ENCODE measurements around the gene CLEC20A.

Gene CLEC20A

DNA sequence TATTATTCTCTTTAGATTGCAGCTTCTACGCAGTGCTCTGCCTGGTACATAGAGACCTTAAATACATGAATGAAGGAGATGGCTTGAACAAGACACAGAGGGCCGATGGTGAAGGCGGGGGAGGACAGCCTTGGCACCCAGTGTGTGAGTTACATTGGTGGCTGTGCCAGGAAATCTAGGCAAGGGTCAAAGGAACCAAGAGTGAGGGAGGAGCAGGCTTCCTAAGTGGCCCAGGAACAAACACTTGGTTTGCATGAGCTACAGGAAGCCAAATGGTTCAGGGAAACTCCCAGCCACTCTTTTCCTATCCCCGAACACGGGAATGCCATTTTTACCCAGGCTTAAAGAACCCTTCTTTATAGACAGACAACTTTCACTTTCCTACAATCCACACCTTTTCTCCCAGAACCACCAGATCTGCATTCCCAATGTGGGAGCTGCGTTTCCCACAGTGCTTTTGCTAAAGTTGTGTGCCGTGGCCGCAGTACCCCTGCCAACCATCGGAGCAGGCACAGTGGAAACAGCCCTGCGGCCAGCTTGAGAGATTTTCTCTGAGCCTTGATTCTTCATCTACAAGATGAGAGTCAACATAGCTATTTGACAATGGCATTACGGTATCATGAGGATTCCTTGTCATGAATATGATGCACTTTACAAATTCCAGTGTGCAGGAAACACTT is 3.5 kb upstream of the CLEC20A start:
- TF ChIP-seq POLR2AphosphoS5 (IDR thresholded peaks at IDR 0.05; ENCODE audit: borderline replicate concordance, low read depth, low read length): no peak
- no peak for TF ChIP-seq EZH2 (IDR thresholded peaks at IDR 0.05)
- TF ChIP-seq FOXP2 (optimal IDR thresholded peaks at IDR 0.05; ENCODE audit: control extremely low read depth, extremely low read length, insufficient read depth): no peak

DNA sequence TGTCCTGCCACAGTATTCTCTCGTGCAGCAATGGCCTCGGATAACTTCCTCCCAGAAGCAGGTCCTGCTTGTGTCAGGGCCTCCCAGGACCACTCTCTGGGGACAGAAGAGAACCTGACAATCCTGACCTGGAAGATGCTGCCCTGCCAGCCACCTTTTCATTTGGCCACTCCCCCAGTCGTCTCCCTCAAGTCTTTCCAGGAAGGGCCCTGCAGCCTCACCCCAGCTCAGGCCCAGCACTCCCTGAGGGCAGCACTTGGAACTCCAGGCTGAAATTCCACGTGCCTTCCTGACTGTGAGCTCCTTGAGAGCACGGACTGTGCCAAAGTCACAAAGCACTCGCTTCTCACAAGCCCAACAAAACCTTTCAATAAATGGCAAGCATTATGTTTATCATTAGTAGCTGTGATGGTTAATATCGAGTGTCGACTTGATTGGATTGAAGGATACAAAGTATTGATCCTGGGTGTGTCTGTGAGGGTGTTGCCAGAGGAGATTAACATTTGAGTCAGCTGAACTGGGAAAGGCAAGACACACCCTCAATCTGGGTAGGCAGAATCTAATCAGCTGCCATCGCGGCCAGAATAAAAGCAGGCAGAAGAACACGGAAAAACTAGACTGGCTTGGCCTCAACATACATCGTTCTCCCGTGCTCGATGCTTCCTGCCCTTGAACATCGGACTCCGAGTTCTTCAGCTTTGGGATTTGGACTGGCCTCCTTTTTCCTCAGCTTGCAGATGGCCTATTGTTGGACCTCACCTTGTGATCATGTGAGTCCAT is 2.3 kb upstream of the CLEC20A start:
- Histone ChIP-seq H3K36me3 (ENCODE audit: insufficient read depth, low read length) (no peaks in the 10 kb centered on the region), H3K27ac (no peak overlapping the region), H3K9me3 (ENCODE audit: low read depth, low read length) (no peaks in the 10 kb centered on the region), H3K9ac (ENCODE audit: insufficient read length) (no peak overlapping the region), H3K4me3 (no peak overlapping the region)
- no peak for DNase-seq (ENCODE audit: low read depth, low spot score)
- TF ChIP-seq POLR2AphosphoS5 (IDR thresholded peaks at IDR 0.05; ENCODE audit: borderline replicate concordance, low read depth, low read length): no peak
- no peak for TF ChIP-seq EZH2 (IDR thresholded peaks at IDR 0.05)
- no peak for TF ChIP-seq FOXP2 (optimal IDR thresholded peaks at IDR 0.05; ENCODE audit: control extremely low read depth, extremely low read length, insufficient read depth)

More for the DNA sequence above, 3.5 kb upstream of the CLEC20A start:
- DNase-seq (ENCODE audit: low read depth, low spot score): no peak
- H3K27ac ChIP-seq: no peak overlapping the region
- H3K9me3 ChIP-seq (ENCODE audit: low read depth, low read length): no peaks in the 10 kb centered on the region
- no peaks in the 10 kb centered on the region for H3K36me3 ChIP-seq (ENCODE audit: insufficient read depth, low read length)
- H3K9ac ChIP-seq (ENCODE audit: insufficient read length): no peak overlapping the region
- no peak overlapping the region for H3K4me3 ChIP-seq

DNA sequence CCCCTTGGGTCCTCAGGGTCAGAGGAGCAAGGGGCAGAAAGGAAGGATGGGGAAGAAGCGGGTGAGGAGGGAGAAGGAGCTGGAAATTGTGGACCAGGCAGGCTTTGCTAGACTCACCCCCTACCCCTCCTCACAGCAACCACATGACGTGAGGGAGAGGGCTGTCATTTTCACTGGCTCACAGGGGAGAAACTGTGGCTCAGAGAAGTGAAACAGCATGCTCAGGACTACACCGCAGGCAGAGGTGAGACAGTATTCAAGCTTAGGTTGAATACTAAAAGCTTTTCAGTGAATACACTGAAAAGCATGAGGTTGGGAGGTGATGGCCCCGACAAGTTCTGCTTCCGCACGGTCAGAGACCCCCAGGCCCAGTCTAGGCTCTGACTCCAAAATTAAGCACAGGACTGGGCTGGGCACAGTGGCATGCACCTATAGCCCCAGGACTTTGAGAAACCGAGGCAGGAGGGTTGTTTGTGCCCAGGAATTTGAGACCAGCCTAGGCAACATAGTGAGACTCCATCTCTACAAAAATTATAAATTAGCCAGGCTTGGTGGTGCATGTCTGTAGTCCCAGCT is 1.2 kb upstream of the CLEC20A start:
- Histone ChIP-seq H3K27ac (no peak overlapping the region), H3K9me3 (ENCODE audit: low read depth, low read length) (no peaks in the 10 kb centered on the region), H3K4me3 (no peak overlapping the region), H3K9ac (ENCODE audit: insufficient read length) (no peak overlapping the region), H3K36me3 (ENCODE audit: insufficient read depth, low read length) (no peaks in the 10 kb centered on the region)
- no peak for DNase-seq (ENCODE audit: low read depth, low spot score)
- TF ChIP-seq FOXP2 (optimal IDR thresholded peaks at IDR 0.05; ENCODE audit: control extremely low read depth, extremely low read length, insufficient read depth): no peak
- TF ChIP-seq EZH2 (IDR thresholded peaks at IDR 0.05): no peak
- no peak for TF ChIP-seq POLR2AphosphoS5 (IDR thresholded peaks at IDR 0.05; ENCODE audit: borderline replicate concordance, low read depth, low read length)

DNA sequence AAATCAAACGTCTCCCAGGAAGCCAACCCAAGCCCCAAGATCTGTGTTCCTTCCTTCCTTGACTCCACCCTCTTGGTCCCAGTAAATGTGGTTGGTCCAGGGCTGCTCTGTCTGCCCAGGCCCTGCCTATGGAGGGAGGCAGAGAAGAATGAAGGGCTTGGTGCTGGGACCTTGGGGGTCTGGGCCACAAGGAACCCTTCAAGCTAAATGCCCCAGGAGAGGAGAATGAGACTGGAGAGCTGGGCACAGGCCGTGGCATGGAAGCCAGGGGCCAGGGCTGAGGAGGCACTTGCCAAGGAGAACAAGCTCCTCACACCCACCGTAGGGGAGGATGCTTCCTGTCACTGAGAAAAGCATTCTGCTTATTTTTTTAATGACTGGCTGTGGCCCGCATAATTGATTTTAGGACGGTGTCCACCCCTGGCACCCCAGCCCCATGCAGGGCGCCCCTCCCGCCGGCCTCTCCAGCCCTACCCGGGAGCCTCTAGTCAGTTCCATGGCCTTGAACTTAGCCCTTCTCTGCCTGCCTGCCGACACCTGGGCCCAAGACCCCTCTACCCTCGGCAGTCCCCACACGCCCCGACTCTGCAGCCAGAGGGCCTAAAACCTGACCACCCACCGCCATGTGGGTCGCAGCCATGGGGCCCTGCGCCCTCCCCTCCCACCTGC is 889 bp downstream of the CLEC20A start:
- DNase-seq (ENCODE audit: low read depth, low spot score): no peak
- Histone ChIP-seq H3K36me3 (ENCODE audit: insufficient read depth, low read length) (no peaks in the 10 kb centered on the region), H3K27ac (no peak overlapping the region), H3K9ac (ENCODE audit: insufficient read length) (no peak overlapping the region), H3K4me3 (no peak overlapping the region), H3K9me3 (ENCODE audit: low read depth, low read length) (no peaks in the 10 kb centered on the region)
- TF ChIP-seq EZH2 (IDR thresholded peaks at IDR 0.05) (no peak), FOXP2 (optimal IDR thresholded peaks at IDR 0.05; ENCODE audit: control extremely low read depth, extremely low read length, insufficient read depth) (no peak), POLR2AphosphoS5 (IDR thresholded peaks at IDR 0.05; ENCODE audit: borderline replicate concordance, low read depth, low read length) (no peak)

DNA sequence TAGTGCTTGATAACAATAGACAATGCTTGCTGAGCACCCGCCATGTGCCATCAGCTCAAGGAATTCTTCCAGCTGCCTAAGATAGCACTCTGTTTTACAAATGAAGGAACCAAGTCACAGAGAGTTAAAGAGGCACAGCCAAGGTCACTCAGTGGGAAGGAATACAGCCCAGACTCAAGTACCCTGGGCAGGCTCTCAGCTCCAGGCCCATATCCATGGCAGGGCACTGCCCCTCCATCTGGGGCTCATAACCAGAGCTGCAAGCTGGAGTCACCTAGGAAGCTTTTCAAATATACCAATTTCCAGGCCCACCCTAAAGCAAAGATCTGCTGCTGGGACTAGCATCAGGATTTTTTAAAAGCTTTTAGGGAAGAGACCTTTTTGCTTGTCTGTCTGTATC is 1.6 kb downstream of the CLEC20A start:
- no peak overlapping the region for H3K27ac ChIP-seq
- H3K9me3 ChIP-seq (ENCODE audit: low read depth, low read length): no peaks in the 10 kb centered on the region
- DNase-seq (ENCODE audit: low read depth, low spot score): no peak
- TF ChIP-seq FOXP2 (optimal IDR thresholded peaks at IDR 0.05; ENCODE audit: control extremely low read depth, extremely low read length, insufficient read depth) (no peak), EZH2 (IDR thresholded peaks at IDR 0.05) (no peak), POLR2AphosphoS5 (IDR thresholded peaks at IDR 0.05; ENCODE audit: borderline replicate concordance, low read depth, low read length) (no peak)
- no peak overlapping the region for H3K4me3 ChIP-seq
- no peak overlapping the region for H3K9ac ChIP-seq (ENCODE audit: insufficient read length)
- no peaks in the 10 kb centered on the region for H3K36me3 ChIP-seq (ENCODE audit: insufficient read depth, low read length)

DNA sequence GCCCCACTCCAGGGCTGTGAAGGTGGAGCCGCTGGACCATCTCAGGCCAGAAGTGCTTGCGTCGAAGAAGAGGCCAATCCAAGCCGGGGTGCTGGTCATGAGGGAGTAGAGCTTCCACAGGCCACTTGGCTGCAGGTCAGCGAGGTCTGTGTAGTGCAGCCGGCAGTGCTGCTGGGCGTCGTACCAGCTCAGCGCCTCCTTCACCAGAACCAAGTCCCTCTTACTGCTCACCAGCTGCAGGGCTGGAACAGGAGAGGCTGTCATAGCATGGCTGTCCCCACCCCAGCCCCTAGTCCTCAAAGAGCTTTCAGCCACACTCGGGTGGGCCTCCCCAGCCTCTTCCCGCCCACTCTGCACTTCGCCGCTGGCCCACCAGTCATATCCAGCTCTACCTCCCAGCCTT is 2.2 kb downstream of the CLEC20A start:
- no peak overlapping the region for H3K27ac ChIP-seq
- no peaks in the 10 kb centered on the region for H3K9me3 ChIP-seq (ENCODE audit: low read depth, low read length)
- no peak overlapping the region for H3K9ac ChIP-seq (ENCODE audit: insufficient read length)
- TF ChIP-seq FOXP2 (optimal IDR thresholded peaks at IDR 0.05; ENCODE audit: control extremely low read depth, extremely low read length, insufficient read depth): no peak
- no peak for TF ChIP-seq EZH2 (IDR thresholded peaks at IDR 0.05)
- TF ChIP-seq POLR2AphosphoS5 (IDR thresholded peaks at IDR 0.05; ENCODE audit: borderline replicate concordance, low read depth, low read length): no peak
- no peak overlapping the region for H3K4me3 ChIP-seq
- H3K36me3 ChIP-seq (ENCODE audit: insufficient read depth, low read length): no peaks in the 10 kb centered on the region
- DNase-seq (ENCODE audit: low read depth, low spot score): no peak

DNA sequence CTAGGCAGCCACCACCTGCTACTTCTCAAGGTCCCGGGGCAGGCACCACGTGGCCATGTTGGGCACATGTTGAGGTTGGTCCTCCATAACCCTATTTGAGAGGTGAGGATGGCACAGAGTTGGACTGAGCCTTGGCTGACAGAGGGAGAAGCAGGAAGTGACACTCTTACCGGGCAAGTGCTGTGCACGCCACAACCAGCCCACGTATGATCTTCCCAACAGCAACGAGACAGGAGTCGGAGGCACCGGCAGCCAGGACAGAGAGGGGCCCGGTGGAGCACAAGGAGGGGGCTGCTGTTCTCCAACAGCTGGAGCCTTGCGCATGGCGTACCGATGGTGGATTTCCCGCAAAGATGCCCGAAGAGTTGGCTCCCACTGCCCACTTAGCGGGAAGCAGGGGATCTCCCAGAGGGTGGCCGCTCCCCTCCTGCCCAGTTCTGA is 3.4 kb downstream of the CLEC20A start:
- no peaks in the 10 kb centered on the region for H3K36me3 ChIP-seq (ENCODE audit: insufficient read depth, low read length)
- DNase-seq (ENCODE audit: low read depth, low spot score): no peak
- H3K27ac ChIP-seq: no peak overlapping the region
- H3K9ac ChIP-seq (ENCODE audit: insufficient read length): no peak overlapping the region
- H3K9me3 ChIP-seq (ENCODE audit: low read depth, low read length): no peaks in the 10 kb centered on the region
- no peak overlapping the region for H3K4me3 ChIP-seq
- no peak for TF ChIP-seq FOXP2 (optimal IDR thresholded peaks at IDR 0.05; ENCODE audit: control extremely low read depth, extremely low read length, insufficient read depth)
- TF ChIP-seq EZH2 (IDR thresholded peaks at IDR 0.05): no peak
- TF ChIP-seq POLR2AphosphoS5 (IDR thresholded peaks at IDR 0.05; ENCODE audit: borderline replicate concordance, low read depth, low read length): no peak

DNA sequence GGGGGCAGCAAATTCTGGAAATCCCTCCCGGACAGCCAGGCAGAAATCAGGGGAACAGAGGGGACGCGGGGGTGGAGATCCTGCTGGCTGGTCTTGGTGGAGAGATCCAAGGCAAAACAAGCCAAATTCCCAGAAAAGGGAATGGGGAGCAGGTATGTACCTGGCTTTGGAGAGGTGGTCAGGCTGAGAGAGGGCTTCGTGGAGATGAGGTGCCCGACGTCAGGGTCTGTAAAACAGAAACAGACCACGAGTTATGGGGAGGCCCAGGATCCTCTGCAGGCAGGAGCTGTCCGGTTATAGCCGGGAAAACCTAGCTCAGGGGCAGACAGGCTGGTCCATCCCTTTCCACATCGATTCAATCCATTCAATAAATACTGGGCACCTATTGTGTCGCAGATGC is 4.4 kb downstream of the CLEC20A start:
- no peak for TF ChIP-seq FOXP2 (optimal IDR thresholded peaks at IDR 0.05; ENCODE audit: control extremely low read depth, extremely low read length, insufficient read depth)
- TF ChIP-seq POLR2AphosphoS5 (IDR thresholded peaks at IDR 0.05; ENCODE audit: borderline replicate concordance, low read depth, low read length): no peak
- TF ChIP-seq EZH2 (IDR thresholded peaks at IDR 0.05): no peak
- H3K4me3 ChIP-seq: no peak overlapping the region
- H3K27ac ChIP-seq: no peak overlapping the region
- DNase-seq (ENCODE audit: low read depth, low spot score): no peak
- no peak overlapping the region for H3K9ac ChIP-seq (ENCODE audit: insufficient read length)
- no peaks in the 10 kb centered on the region for H3K36me3 ChIP-seq (ENCODE audit: insufficient read depth, low read length)
- H3K9me3 ChIP-seq (ENCODE audit: low read depth, low read length): no peaks in the 10 kb centered on the region

Measured in SK-N-MC (cell line).